Left lung (tissue), 10 donors: ENCODE results near the gene TOLLIP. TPM values are rescaled to one million over a fixed set of nuclear protein-coding genes. Genes with fewer than 3 reads are reported as not detected.

Source experiments
- ATAC-seq: fragments of 200-7000 bp; cut with Tn5 transposase; one replicate; pipeline ENCODE4 v1.9.1; 2020; ENCODE audit warnings: moderate library complexity
- DNase-seq, 4 donors: peaks; one replicate each; pipeline ENCODE4 v3.0.0-alpha.2; 2013 to 2020
- H3K27ac ChIP-seq, 2 donors: fragments of 200-600 bp; sonication (generic) in 1 of 2; one replicate each; pipeline versions ENCODE4 v1.5.0 to v1.8.0; 2020 to 2021
- H3K27me3 ChIP-seq, 2 donors: fragments of 200-600 bp; sonication (generic) in 1 of 2; one replicate each; pipeline versions ENCODE4 v1.5.0 to v1.8.0; 2020 to 2021
- H3K36me3 ChIP-seq, 2 donors: fragments of 200-600 bp; sonication (generic) in 1 of 2; one replicate each; pipeline versions ENCODE4 v1.5.0 to v1.8.0; 2020 to 2021
- H3K4me1 ChIP-seq, 2 donors: fragments of 200-600 bp; one replicate each; pipeline ENCODE4 v1.8.0; 2021
- H3K4me3 ChIP-seq, 2 donors: fragments of 200-600 bp; sonication (generic) in 1 of 2; one replicate each; pipeline versions ENCODE4 v1.5.0 to v1.8.0; 2020 to 2021; ENCODE audit warnings: mild to moderate bottlenecking in 1 of 2
- H3K9me3 ChIP-seq, 2 donors: fragments of 200-600 bp; sonication (generic) in 1 of 2; one replicate each; pipeline versions ENCODE4 v1.5.0 to v1.8.0; 2020 to 2021
- CTCF ChIP-seq, 2 donors: fragments of 200-600 bp; sonication (generic) in 1 of 2; IDR thresholded peaks; one replicate each; pipeline versions ENCODE4 v1.5.0 to v1.8.0; 2021; ENCODE audit warnings: antibody characterized with exemption in 2 of 2
- intact Hi-C, 2 donors: fragments of 100-400 bp; cut with DNase I; formaldehyde crosslinking; loops; one replicate each; pipeline versions ENCODE4 v1.11.2 to v1.14.2; 2022
- polyA plus RNA-seq, 6 donors: library from polyadenylated mRNA; unstranded; fragments of 120-200 nt; gene quantifications; one replicate each; pipeline ENCODE4 v1.2.1, GENCODE V29; 2013; ENCODE audit not compliant: insufficient read length in 6 of 6
- total RNA-seq, 2 donors: library from RNA; stranded (reverse); fragmentation: NEBNext Ultra II Directional; extraction: Animal tissue kit (Norgen Biotek cat#: 25700); gene quantifications; one replicate each; pipeline ENCODE4 v1.2.1, GENCODE V29; 2021
- donor health status: DM: no; HTN: yes; CAD: no.
- donor health status: DM: no; HTN: no; CAD: no.

The TOLLIP gene
- total and polyA plus RNA-seq, 8 donors = 22.4 to 63.5 (median 27.2) TPM

GRCh38 chr11:1238767-1239595, 70.5 kb downstream of the TOLLIP start:
- no peak for TF ChIP-seq CTCF (IDR thresholded peaks at IDR 0.05)
- peaks cover 0 to 11% of the 10 kb centered on the region in 2 donors for H3K9me3 ChIP-seq
- peak in 1 of 4 donors; percentile 41 for DNase-seq
- intact Hi-C loops = no loop called here
- no peaks in the 10 kb centered on the region for H3K27me3 ChIP-seq
- ATAC-seq = peak; percentile 74
- H3K27ac ChIP-seq = no peak overlapping the region
- H3K36me3 ChIP-seq = no peaks in the 10 kb centered on the region
- H3K4me1 ChIP-seq = no peaks in the 10 kb centered on the region
- no peak overlapping the region for H3K4me3 ChIP-seq

DNA sequence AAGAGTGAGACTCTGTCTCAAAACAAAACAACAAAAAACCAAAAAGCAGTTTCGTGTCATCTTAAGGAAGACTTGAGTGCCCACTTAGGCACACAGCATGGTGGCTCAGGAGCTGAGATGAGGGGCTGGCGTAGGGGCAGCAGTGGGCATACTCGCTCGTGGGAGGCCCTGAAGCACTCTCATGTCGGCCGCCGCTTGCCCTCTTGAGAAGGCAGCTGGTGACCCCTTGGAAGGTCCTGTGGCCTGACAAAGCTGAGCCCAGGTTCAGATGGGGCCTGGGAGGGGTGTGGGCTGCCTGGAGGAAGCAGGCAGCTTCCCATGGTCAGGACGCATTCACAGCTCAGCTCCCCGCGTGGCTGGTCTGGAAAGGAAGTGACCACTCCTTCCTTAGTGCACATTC, 71.6 kb downstream of the TOLLIP start:
- peaks cover 0 to 11% of the 10 kb centered on the region in 2 donors for H3K9me3 ChIP-seq
- no peaks in the 10 kb centered on the region for H3K36me3 ChIP-seq
- intact Hi-C loops = no loop called here
- no peak overlapping the region for H3K4me3 ChIP-seq
- peak in 1 of 4 donors; percentile 70 for DNase-seq
- no peaks in the 10 kb centered on the region for H3K4me1 ChIP-seq
- no peak for ATAC-seq
- TF ChIP-seq CTCF (IDR thresholded peaks at IDR 0.05) = no peak
- no peaks in the 10 kb centered on the region for H3K27me3 ChIP-seq
- no peak overlapping the region for H3K27ac ChIP-seq

GRCh38 chr11:1237128-1237580, 72.3 kb downstream of the TOLLIP start:
- H3K27me3 ChIP-seq = peaks cover 0 to 2% of the 10 kb centered on the region in 2 donors
- no peak overlapping the region for H3K4me3 ChIP-seq
- intact Hi-C loops = no loop called here
- H3K4me1 ChIP-seq = no peaks in the 10 kb centered on the region
- peaks cover 0 to 9% of the 10 kb centered on the region in 2 donors for H3K9me3 ChIP-seq
- H3K36me3 ChIP-seq = no peaks in the 10 kb centered on the region
- ATAC-seq = no peak
- no peak overlapping the region for H3K27ac ChIP-seq
- peak in 1 of 4 donors; percentile 47 for DNase-seq
- TF ChIP-seq CTCF (IDR thresholded peaks at IDR 0.05) = no peak

DNA sequence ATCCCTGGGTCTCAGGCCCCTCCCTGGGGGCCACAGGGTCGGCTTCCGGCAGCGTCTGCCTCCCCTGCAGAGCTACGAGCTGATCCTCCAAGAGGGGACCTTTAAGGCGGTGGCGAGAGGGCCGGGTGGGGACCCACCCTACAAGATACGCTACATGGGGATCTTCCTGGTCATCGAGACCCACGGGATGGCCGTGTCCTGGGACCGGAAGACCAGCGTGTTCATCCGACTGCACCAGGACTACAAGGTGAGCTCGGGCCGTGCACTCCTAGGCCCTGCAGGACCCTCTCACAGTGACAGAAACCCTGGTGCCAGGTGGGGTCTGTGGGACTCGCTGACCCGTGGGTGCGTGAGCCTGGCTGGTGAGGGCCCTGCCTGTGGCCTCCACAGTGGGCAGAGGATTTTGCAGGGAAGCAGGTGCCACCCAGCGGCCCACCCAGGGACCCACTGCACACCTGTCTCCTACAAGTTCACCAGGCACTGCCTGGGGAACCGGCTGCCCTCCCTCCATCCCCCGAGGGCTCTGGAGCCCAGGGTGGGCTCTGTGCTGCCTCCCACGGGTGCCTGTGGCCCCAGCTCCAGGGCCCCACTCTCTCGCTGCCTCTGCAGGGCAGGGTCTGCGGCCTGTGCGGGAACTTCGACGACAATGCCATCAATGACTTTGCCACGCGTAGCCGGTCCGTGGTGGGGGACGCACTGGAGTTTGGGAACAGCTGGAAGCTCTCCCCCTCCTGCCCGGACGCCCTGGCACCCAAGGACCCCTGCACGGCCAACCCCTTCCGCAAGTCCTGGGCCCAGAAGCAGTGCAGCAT, 72.9 kb downstream of the TOLLIP start:
- no peak for ATAC-seq
- H3K27me3 ChIP-seq = peaks cover 0 to 8% of the 10 kb centered on the region in 2 donors
- no peak for TF ChIP-seq CTCF (IDR thresholded peaks at IDR 0.05)
- intact Hi-C loops = no loop called here
- H3K4me3 ChIP-seq = no peak overlapping the region
- H3K27ac ChIP-seq = no peak overlapping the region
- peaks cover 0 to 2% of the 10 kb centered on the region in 2 donors for H3K9me3 ChIP-seq
- peak in 1 of 4 donors; percentile 67 for DNase-seq
- H3K36me3 ChIP-seq = no peaks in the 10 kb centered on the region
- no peaks in the 10 kb centered on the region for H3K4me1 ChIP-seq

DNA sequence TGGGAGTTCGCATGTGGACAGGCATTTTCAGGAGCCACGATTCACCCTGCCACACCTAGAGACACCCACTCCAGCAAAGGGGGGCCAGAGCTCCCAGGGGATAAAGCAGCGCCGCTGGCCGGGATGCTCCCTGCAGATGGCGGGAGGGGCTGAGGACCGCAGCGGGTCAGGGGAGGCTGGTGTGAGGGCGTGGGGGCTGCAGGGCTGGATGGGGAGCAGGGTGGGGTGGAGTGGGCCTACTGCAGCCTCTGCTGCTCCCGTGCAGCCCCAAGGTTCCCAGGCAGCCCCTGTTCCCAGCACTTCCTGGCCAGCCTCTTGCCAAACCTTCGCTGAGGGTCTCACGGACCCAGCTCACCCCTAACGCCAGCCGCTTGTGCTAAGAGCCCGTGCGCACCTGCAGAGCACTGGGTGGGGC, 73.5 kb downstream of the TOLLIP start:
- no peak for ATAC-seq
- intact Hi-C loops = no loop called here

More for the DNA sequence above, 73.5 kb downstream of the TOLLIP start:
- Histone ChIP-seq H3K4me1 (no peaks in the 10 kb centered on the region), H3K9me3 (no peaks in the 10 kb centered on the region), H3K27me3 (peaks cover 0 to 14% of the 10 kb centered on the region in 2 donors), H3K27ac (no peak overlapping the region), H3K36me3 (no peaks in the 10 kb centered on the region), H3K4me3 (no peak overlapping the region)
- TF ChIP-seq CTCF (IDR thresholded peaks at IDR 0.05) = no peak
- peak in 1 of 4 donors; percentile 54 for DNase-seq
